GM21737 (cell line): ENCODE results near the gene COL6A5.

Experiments
- ATAC-seq: cut with Tn5 transposase; IDR thresholded peaks from one replicate; pipeline ENCODE4 v1.9.1; 2021; ENCODE audit warnings: mild to moderate bottlenecking, moderate library complexity; ENCODE audit not compliant: unreplicated experiment

Gene COL6A5

GRCh38 chr3:130509008-130509407, 163.5 kb downstream of the COL6A5 start:
- no peak for ATAC-seq

- no peak for ATAC-seq
Observed at GRCh38 chr3:130514681-130515080, 169.2 kb downstream of the COL6A5 start.

- no peak for ATAC-seq
Observed at GRCh38 chr3:130515755-130516154, 170.3 kb downstream of the COL6A5 start.

GRCh38 chr3:130516645-130517512, 171.4 kb downstream of the COL6A5 start, which contains the start of gene COL6A6:
Gene COL6A6 (plus strand): TSS chr3:130517177. CDS start chr3:130560365, 43,188 bp downstream.
- no peak for ATAC-seq

GRCh38 chr3:130517602-130518001, 172.1 kb downstream of the COL6A5 start:
- no peak for ATAC-seq

GRCh38 chr3:130519754-130520153, 174.3 kb downstream of the COL6A5 start:
- no peak for ATAC-seq

- ATAC-seq, result no peak
Observed at GRCh38 chr3:130522399-130522798, 176.9 kb downstream of the COL6A5 start.

- ATAC-seq, result no peak
Observed at GRCh38 chr3:130527426-130527825, 182.0 kb downstream of the COL6A5 start.

- ATAC-seq, result no peak
Observed at GRCh38 chr3:130528120-130528519, 182.6 kb downstream of the COL6A5 start.

GRCh38 chr3:130529486-130530215, 184.2 kb downstream of the COL6A5 start:
- no peak for ATAC-seq

GRCh38 chr3:130533247-130533646, 187.8 kb downstream of the COL6A5 start:
- no peak for ATAC-seq
